ENCODE data around the gene SMOC2. TPM values are rescaled to one million over a fixed set of nuclear protein-coding genes. Genes with fewer than 3 reads are reported as not detected.

Gene SMOC2
- total and polyA plus RNA-seq, 2 of the 13 experiments (the other 11 are each of a cell fraction or from before 2014, with no cell fraction given), result not detected

GRCh38 chr6:168434505-168434904, 6.5 kb upstream of the SMOC2 start:
- POLR2A ChIA-PET, result no interaction called here
- CTCF ChIA-PET (ENCODE audit: low intra/inter-chr PET ratio, low total read pairs), result no interaction called here
- DNase-seq (ENCODE audit: low spot score), result no peak
- TF ChIP-seq ZNF407 (CRISPR knock-in tag; IDR thresholded peaks at IDR 0.05; ENCODE audit: not compliant biosample characterization), result no peak
- Histone ChIP-seq H3K9me3 (ENCODE audit: low read length) (no peaks in the 10 kb centered on the region), H3K79me2 (ENCODE audit: insufficient read depth, low read length) (no peaks in the 10 kb centered on the region), H3K36me3 (replicated peaks in 1 of 2; ENCODE audit: control insufficient read depth in 1 of 2, insufficient read depth in 2 of 2, low read length in 2 of 2) (no peaks in the 10 kb centered on the region), H3K4me2 (ENCODE audit: low read depth, low read length) (no peak overlapping the region), H3K27ac (ENCODE audit: extremely low read length, insufficient read depth, low read length) (no peak overlapping the region), H3K27me3 (ENCODE audit: control insufficient read depth in 1 of 2, insufficient read depth in 2 of 2, low read length in 2 of 2) (peaks cover 15 to 74% of the 10 kb centered on the region in 2 experiments), H3K4me1 (ENCODE audit: insufficient read depth, low read length) (no peaks in the 10 kb centered on the region), H3K9ac (ENCODE audit: insufficient read depth, low read depth, low read length) (no peak overlapping the region), H4K20me1 (ENCODE audit: insufficient read depth, low read length) (no peaks in the 10 kb centered on the region), H3K4me3 (replicated peaks in 1 of 3; ENCODE audit: insufficient read depth in 1 of 3, low read depth in 2 of 3, low read length in 3 of 3) (no peak overlapping the region), H2AFZ (ENCODE audit: low read length) (no peak overlapping the region)
- no peak for ATAC-seq
- FAIRE-seq, result no peak
- 8% methylated on average over 6 of the region's 6 CpGs for WGBS (ENCODE audit: low lambda C conversion rate)
- in situ Hi-C loops (cut with HindIII; ENCODE audit: extremely low pct_ligation_motif_present, low pct_unique_long_range_greater_than_20kb) (no loop called here), intact Hi-C loops (cut with micrococcal nuclease; ENCODE audit: unreplicated experiment) (no loop called here)
- no TSS peak for BruUV-seq (replicated peaks)

Data from HepG2 (cell line).